ENCODE data around the gene NAALADL2.

Gene NAALADL2

DNA sequence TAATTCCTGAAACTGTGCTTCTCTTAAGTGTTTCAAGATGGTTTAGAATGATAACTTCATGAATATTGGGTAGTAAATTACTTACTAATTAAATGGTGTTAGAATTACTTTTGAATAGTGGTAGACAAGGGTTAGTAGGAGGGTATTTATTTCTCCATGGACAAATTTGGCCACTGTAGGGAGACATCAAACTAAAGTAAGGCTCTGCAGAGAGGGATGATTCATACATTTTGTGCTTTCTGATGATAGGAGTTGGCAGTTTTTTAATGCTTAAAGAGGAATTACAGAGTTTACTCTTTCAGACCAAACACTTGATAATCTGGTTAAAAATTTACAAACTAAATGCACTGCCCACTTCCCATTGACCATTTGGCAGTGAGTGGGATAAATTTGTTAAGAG is 127.6 kb downstream of the NAALADL2 start:
- DNase-seq (ENCODE audit: low spot score), result no peak
- in situ Hi-C loops (cut with MboI; ENCODE audit: low pct_unique_long_range_greater_than_20kb, low sequenced_read_pairs, unreplicated experiment), result no loop called here
- TF ChIP-seq CTCF (IDR thresholded peaks at IDR 0.05; ENCODE audit: extremely low read depth, insufficient read depth, missing control alignments), result no peak

GRCh38 chr3:175001091-175001490 is 142.0 kb downstream of the NAALADL2 start:
- in situ Hi-C loops (cut with MboI; ENCODE audit: low pct_unique_long_range_greater_than_20kb, low sequenced_read_pairs, unreplicated experiment), result no loop called here
- TF ChIP-seq CTCF (IDR thresholded peaks at IDR 0.05; ENCODE audit: extremely low read depth, insufficient read depth, missing control alignments), result no peak

GRCh38 chr3:175002732-175003143 is 143.6 kb downstream of the NAALADL2 start:
- in situ Hi-C loops (cut with MboI; ENCODE audit: low pct_unique_long_range_greater_than_20kb, low sequenced_read_pairs, unreplicated experiment), result no loop called here
- no peak for DNase-seq (ENCODE audit: low spot score)
- TF ChIP-seq CTCF (IDR thresholded peaks at IDR 0.05; ENCODE audit: extremely low read depth, insufficient read depth, missing control alignments), result no peak

More at GRCh38 chr3:175001091-175001490, 142.0 kb downstream of the NAALADL2 start:
- no peak for DNase-seq (ENCODE audit: low spot score)

DNA sequence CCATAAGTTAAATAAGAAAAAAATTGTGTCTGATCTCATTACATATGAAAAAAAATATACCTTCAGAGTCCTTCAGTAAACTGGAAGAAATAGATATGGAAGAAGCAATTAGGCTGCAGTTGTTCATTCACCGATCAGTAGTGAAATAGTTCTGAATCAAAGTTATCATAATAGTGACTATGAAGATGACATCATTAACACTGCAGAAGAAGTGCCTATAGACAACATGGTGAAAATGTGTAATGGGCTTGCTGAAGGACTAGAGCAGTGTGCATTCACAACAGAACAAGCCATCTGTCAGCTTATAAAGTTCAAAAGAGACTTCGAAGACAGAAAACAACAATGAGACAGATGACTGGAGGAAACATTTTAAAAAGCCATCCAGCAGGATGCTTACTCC is 144.5 kb downstream of the NAALADL2 start:
- no peak for DNase-seq (ENCODE audit: low spot score)
- TF ChIP-seq CTCF (IDR thresholded peaks at IDR 0.05; ENCODE audit: extremely low read depth, insufficient read depth, missing control alignments), result no peak

GRCh38 chr3:175005193-175005592 is 146.1 kb downstream of the NAALADL2 start:
- in situ Hi-C loops (cut with MboI; ENCODE audit: low pct_unique_long_range_greater_than_20kb, low sequenced_read_pairs, unreplicated experiment), result no loop called here
- TF ChIP-seq CTCF (IDR thresholded peaks at IDR 0.05; ENCODE audit: extremely low read depth, insufficient read depth, missing control alignments), result no peak
- DNase-seq (ENCODE audit: low spot score), result no peak

More for the DNA sequence above, 144.5 kb downstream of the NAALADL2 start:
- in situ Hi-C loops (cut with MboI; ENCODE audit: low pct_unique_long_range_greater_than_20kb, low sequenced_read_pairs, unreplicated experiment), result no loop called here

DNA sequence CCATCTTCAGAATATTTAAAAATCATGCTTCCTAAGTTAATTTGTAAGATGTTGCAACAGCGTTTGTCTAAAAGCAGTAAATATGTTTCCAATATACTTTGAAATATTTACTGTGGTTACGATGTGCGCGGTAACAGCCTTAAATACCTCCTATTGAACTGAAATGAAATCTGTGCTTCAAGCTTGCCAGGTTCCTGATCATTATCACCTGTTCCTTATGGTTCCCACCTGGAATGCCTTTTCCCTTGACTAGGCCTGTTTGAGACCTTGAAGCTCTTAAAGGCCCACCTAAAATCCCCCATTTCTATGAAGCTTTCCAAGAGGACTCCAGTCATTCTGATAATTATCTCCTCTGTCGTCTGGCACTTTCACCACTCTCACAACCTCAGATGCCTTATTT is 146.7 kb downstream of the NAALADL2 start:
- no peak for DNase-seq (ENCODE audit: low spot score)
- in situ Hi-C loops (cut with MboI; ENCODE audit: low pct_unique_long_range_greater_than_20kb, low sequenced_read_pairs, unreplicated experiment), result no loop called here

More for the DNA sequence above, 146.7 kb downstream of the NAALADL2 start:
- no peak for TF ChIP-seq CTCF (IDR thresholded peaks at IDR 0.05; ENCODE audit: extremely low read depth, insufficient read depth, missing control alignments)

Data from GM13977 (cell line).